Measurements from ENCODE around the gene GAPVD1.

GRCh38 chr9:125412166-125412565 lies 150.5 kb downstream of the GAPVD1 start:
- TF ChIP-seq, protein P1, sequence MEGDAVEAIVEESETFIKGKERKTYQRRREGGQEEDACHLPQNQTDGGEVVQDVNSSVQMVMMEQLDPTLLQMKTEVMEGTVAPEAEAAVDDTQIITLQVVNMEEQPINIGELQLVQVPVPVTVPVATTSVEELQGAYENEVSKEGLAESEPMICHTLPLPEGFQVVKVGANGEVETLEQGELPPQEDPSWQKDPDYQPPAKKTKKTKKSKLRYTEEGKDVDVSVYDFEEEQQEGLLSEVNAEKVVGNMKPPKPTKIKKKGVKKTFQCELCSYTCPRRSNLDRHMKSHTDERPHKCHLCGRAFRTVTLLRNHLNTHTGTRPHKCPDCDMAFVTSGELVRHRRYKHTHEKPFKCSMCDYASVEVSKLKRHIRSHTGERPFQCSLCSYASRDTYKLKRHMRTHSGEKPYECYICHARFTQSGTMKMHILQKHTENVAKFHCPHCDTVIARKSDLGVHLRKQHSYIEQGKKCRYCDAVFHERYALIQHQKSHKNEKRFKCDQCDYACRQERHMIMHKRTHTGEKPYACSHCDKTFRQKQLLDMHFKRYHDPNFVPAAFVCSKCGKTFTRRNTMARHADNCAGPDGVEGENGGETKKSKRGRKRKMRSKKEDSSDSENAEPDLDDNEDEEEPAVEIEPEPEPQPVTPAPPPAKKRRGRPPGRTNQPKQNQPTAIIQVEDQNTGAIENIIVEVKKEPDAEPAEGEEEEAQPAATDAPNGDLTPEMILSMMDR (IDR thresholded peaks at IDR 0.05; ENCODE audit: low read length) = no peak
- TF ChIP-seq EZH2 (optimal IDR thresholded peaks at IDR 0.05; ENCODE audit: low read depth, low read length) = no peak

Measured in MM.1S (cell line).